ENCODE data around the gene LPP.

GRCh38 chr3:188404124-188404523 lies 250.2 kb downstream of the LPP start:
- TF ChIP-seq CTCF (IDR thresholded peaks at IDR 0.05) (no peak), EP300 (IDR thresholded peaks at IDR 0.05) (no peak), POLR2AphosphoS5 (IDR thresholded peaks at IDR 0.05) (no peak)

Measured in stomach (tissue), 4 donors.